Measurements from ENCODE around the gene TPST1. TPM values are rescaled to one million over a fixed set of nuclear protein-coding genes. Genes with fewer than 3 reads are reported as not detected.
A peak's percentile ranks its signal among the peaks of the same experiment; 100 is the strongest.

TPST1 gene
- total and polyA plus RNA-seq, 4 donors: 7.2 to 56.7 (median 34.5) TPM

DNA sequence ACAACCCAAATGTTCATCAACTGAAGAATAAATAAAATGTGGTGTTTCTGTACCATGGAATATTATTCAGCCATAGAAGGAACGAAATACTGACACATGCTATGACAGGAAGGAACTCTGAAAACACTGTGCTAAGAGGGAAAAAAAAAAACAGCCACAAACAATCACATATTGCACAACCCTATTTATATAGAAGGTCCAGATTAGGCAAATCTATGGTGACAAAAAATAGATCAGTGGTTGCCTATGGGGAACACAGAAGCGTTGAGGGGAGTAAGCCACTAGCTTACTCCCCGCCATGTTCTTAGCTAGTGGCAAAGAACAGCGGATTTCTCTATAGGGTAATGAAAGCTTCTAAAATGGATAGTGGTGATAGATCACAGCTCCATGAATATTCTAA, 198.4 kb downstream of the TPST1 start:
- Histone ChIP-seq H3K4me1 (ENCODE audit: control insufficient read depth in 5 of 5, insufficient read depth in 5 of 5, low read length in 5 of 5) (no peaks in the 10 kb centered on the region), H3K9me3 (ENCODE audit: control insufficient read depth in 4 of 4, insufficient read depth in 3 of 4, low read length in 3 of 4) (peaks cover 0 to 3% (median 0%) of the 10 kb centered on the region in 4 donors), H3K27me3 (ENCODE audit: control insufficient read depth in 3 of 3, insufficient read depth in 3 of 3, low read length in 2 of 3) (no peaks in the 10 kb centered on the region), H3K36me3 (ENCODE audit: control insufficient read depth in 4 of 4, insufficient read depth in 4 of 4, low read length in 4 of 4) (peaks cover 3 to 10% (median 6%) of the 10 kb centered on the region in 4 donors), H3K4me3 (no peak overlapping the region), H3K27ac (ENCODE audit: low read depth in 1 of 2, low read length in 1 of 2) (no peak overlapping the region), H3K9ac (ENCODE audit: insufficient read depth in 1 of 2, low read length in 2 of 2) (no peak overlapping the region)
- DNase-seq: no peak
- WGBS, 2 donors: 71 to 84% methylated on average over 4 of the region's 4 CpGs
- no peak for TF ChIP-seq CTCF (IDR thresholded peaks at IDR 0.05; ENCODE audit: control extremely low read depth, extremely low read depth)
- no peak for ATAC-seq (ENCODE audit: insufficient read depth, low FRiP score)

GRCh38 chr7:66409493-66409892, 204.4 kb downstream of the TPST1 start:
- WGBS, 2 donors: 62 to 71% methylated on average over 4 of the region's 4 CpGs
- TF ChIP-seq CTCF (IDR thresholded peaks at IDR 0.05; ENCODE audit: control extremely low read depth, extremely low read depth): no peak
- Histone ChIP-seq H3K9me3 (ENCODE audit: control insufficient read depth in 4 of 4, insufficient read depth in 3 of 4, low read length in 3 of 4) (no peaks in the 10 kb centered on the region), H3K4me1 (ENCODE audit: control insufficient read depth in 5 of 5, insufficient read depth in 5 of 5, low read length in 5 of 5) (peaks cover 0 to 8% (median 0%) of the 10 kb centered on the region in 5 donors), H3K27ac (ENCODE audit: low read depth in 1 of 2, low read length in 1 of 2) (no peak overlapping the region), H3K9ac (ENCODE audit: insufficient read depth in 1 of 2, low read length in 2 of 2) (no peak overlapping the region), H3K36me3 (ENCODE audit: control insufficient read depth in 4 of 4, insufficient read depth in 4 of 4, low read length in 4 of 4) (peaks cover 0 to 6% (median 3%) of the 10 kb centered on the region in 4 donors), H3K4me3 (no peak overlapping the region), H3K27me3 (ENCODE audit: control insufficient read depth in 3 of 3, insufficient read depth in 3 of 3, low read length in 2 of 3) (no peaks in the 10 kb centered on the region)
- ATAC-seq (ENCODE audit: insufficient read depth, low FRiP score) (peak; percentile 21), DNase-seq (peak in 1 of 3 donors; percentile 6)

Small RNA genes lying within 50 kb of the gene (small RNA-seq; reads per million reads assigned to genes)
- not detected for gene RNU6-313P (ENCODE audit: low replicate concordance)

Other genes starting within 250 kb of the TPST1 start
- gene GUSB, start 223.1 kb upstream of the TPST1 start, total RNA-seq: 10 to 100 TPM; 39.8 to 68.4 TPM
- 10 to 100 TPM; 50.8 to 60.0 TPM for gene GUSB, start 223.1 kb upstream of the TPST1 start, polyA plus RNA-seq
- 10 to 100 TPM; 24.9 to 85.1 TPM for gene ASL, start 129.5 kb upstream of the TPST1 start, total RNA-seq
- gene ASL, start 129.5 kb upstream of the TPST1 start, polyA plus RNA-seq: 10 to 100 TPM; 56.4 to 60.4 TPM
- 10 to 100 TPM; 39.4 to 43.0 TPM for gene CRCP, start 90.5 kb upstream of the TPST1 start, total RNA-seq
- 10 to 100 TPM; 18.9 to 25.4 TPM for gene CRCP, start 90.5 kb upstream of the TPST1 start, polyA plus RNA-seq

All from lung (tissue), 13 donors.